Measurements from ENCODE around the gene CXCR6.

Gene CXCR6

GRCh38 chr3:45943207-45943846 is at the start of gene CXCR6:
CXCR6 (plus strand) TSS chr3:45943464; CDS start chr3:45946482, 3,018 bp downstream.
- peak in 1 of 2 donors; percentile 39 for DNase-seq (ENCODE audit: low read depth in 2 of 2)

DNA sequence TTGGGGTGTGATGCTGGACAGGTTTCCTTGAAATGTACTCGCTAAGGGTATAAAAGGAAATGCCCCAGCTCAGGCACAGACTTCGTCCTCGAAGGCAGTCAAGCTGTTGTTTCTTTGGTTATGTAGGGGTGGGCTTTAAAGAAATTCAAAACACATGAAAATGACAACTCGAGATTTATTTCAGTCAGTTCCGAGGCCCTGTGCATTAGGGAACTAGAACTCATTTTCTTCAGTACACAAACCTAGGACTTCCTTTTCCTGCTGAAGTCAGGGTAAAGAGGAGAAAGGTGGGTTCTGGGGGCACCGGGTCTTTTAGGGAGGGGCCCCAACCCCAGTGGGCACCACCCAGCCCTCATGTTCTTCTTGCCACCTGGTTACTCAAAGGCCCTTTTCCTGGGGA is 49.2 kb upstream of the CXCR6 start:
- DNase-seq (ENCODE audit: low read depth in 2 of 2): no peak

DNA sequence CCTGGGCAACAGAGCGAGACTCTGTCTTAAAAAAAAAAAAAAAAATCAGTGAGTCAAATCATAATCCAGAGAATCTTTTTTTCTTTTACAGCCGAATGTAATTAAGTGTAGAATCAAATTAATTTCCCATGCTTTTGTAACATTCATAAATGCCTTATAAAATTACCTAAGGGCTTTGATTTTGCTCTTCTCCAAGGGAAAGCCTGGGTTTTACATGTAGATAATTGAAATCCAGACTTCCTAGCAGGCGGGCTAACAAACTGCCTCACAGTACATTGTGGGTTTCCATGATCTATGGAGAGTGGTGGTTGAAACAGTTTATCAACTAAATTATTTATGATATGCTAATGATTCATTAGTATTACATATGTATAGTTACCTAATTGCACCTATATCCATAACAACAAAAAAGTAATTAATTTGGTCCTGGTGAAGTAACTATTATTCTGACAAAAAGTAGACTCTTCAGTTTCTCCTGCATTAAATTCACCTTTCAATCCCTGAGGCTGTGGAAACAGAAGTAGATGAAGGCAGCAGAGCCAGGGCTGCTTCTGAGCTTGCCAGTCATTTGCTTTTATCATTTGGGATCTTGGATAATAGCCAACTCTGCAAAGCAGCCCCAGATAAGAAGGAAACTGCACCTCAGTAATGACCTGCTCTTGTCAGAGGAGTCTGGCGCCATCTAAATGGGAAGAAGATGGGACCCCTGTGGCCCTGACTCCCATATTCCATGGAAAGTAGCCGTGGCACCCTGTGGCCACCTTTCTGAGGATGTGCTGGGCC is 47.4 kb upstream of the CXCR6 start:
- DNase-seq (ENCODE audit: low read depth in 2 of 2): no peak

- no peak for DNase-seq (ENCODE audit: low read depth in 2 of 2)
Observed at GRCh38 chr3:45896956-45897355, 46.3 kb upstream of the CXCR6 start.

DNA sequence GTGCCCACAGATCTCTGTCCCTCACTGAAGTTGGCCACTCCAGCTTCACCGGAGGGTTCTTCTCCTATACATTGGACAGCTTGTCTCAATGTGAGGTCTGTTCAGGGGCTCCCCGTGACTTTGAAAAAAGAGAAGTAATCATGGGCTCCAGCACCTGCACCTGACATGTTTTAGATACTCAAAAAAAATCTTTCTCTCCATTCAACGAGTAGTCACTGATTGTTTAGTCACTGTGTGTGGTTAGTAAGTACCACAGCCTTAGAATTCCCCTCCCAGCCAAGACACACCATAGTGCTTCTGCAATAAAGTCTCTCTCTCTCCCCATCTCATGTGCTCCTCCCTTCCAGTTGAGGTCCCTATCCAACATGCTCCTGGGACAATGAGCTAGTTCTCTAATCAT is 38.3 kb upstream of the CXCR6 start:
- DNase-seq (ENCODE audit: low read depth in 2 of 2): no peak

GRCh38 chr3:45905755-45906154 is 37.5 kb upstream of the CXCR6 start:
- DNase-seq (ENCODE audit: low read depth in 2 of 2): no peak

DNA sequence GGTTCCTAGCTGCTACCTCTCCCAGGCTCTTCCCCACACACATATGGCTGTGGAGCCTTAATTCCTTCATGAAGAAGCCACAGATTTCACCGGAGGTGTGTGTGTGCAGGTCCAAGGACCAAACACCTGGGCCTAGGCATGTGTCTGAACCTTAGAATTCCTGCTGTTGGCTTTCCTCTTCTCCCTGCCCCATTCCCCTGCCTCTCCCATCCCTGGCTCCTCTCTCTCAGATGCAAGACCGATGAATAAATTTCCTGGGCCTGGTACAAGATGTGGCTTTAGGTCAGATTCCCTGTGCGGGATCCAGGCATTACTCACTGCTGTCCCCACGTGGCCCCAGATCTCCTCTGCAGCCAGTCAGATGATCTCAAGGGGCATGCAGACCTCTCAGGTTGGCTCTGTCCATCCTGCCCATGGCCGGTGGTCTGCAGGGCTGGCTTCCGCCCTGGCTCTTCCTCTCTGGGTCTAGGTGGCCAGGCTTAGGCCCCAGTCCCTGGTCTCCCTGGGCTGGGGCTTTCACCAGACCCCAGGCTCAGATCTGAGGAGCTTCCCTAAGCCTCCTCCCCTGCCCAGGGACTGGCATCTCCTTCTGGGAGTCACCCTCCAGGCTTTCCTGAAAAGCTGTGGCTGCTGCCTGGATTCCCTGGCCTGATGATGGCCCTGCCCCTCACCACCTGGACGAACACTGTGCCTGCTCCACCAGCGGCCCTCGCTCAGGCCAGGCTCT is 36.4 kb upstream of the CXCR6 start:
- DNase-seq (ENCODE audit: low read depth in 2 of 2): no peak

GRCh38 chr3:45907769-45908705 is 35.2 kb upstream of the CXCR6 start:
- DNase-seq (ENCODE audit: low read depth in 2 of 2): no peak

DNA sequence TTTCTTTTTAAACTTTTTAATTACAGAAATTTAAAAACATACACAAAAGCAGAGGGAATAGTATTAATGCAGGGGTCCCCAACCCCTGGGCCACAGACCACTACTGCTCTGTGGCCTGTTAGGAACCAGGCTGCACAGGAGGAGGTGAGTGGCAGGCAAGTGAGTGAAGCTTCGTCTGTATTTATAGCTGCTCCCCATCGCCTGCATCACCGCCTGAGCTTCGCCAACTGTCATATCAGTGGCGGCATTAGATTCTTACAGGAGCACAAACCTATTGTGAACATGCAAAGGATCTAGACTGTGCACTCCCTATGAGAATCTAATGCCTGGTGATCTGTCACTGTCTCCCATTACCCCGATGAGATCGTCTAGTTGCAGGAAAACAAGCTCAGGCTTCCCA is 34.5 kb upstream of the CXCR6 start:
- DNase-seq (ENCODE audit: low read depth in 2 of 2): no peak

- DNase-seq (ENCODE audit: low read depth in 2 of 2): no peak
Observed at GRCh38 chr3:45909542-45909941, 33.7 kb upstream of the CXCR6 start.

- DNase-seq (ENCODE audit: low read depth in 2 of 2): no peak
Observed at GRCh38 chr3:45910892-45911291, 32.4 kb upstream of the CXCR6 start.

DNA sequence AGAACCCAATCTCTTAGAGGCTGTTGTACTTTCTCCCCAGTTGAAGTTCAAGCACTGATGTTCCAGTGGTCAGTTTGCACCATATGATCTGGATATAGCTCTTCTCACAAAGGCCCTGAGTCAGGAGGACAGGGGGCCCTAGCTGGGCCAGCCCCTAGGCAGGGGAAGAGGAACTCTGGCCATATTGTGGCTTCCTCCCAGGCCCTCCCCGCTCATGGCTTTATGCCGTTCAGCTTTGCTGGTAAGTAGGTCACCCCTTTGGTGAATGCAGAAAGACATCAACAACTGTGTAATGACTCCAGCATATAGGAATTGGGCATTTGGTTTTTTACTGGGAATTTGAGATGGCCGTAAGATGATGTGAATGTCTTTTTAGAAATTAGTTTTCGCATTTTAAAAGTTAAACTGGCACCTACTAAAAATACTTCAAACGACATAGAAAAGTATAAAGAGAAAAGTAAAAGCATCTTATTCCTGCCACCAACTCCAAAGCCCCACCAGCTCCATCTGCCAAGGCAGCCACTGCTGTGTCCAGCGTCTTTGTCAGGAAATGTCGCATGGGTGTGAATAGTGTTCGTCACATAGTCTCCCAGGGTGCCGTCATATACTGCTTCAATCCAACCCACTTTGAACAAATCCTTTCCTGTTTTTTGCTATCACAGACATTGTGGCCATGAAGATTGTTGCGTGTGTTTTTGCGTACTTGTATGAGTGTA is 31.6 kb upstream of the CXCR6 start:
- no peak for DNase-seq (ENCODE audit: low read depth in 2 of 2)

DNA sequence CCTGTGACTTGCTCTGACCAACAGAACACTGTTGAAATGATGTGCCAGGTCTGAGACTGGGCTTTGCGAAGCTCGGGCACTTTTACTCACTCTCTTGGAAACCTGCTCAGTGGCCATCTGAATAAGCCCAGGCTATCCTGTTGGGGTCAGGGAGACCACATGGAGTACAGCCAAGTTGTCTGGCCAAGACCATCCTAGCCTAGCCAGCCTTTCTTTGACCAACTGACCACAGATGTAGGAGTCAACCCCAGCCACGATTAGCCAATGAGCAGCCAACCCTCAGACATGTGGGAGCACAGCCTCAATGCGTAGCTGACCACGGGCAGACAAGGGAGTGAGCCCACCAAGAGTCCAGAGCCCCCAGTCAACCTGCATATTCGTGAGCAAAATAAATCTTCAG is 30.8 kb upstream of the CXCR6 start:
- DNase-seq (ENCODE audit: low read depth in 2 of 2): no peak

DNA sequence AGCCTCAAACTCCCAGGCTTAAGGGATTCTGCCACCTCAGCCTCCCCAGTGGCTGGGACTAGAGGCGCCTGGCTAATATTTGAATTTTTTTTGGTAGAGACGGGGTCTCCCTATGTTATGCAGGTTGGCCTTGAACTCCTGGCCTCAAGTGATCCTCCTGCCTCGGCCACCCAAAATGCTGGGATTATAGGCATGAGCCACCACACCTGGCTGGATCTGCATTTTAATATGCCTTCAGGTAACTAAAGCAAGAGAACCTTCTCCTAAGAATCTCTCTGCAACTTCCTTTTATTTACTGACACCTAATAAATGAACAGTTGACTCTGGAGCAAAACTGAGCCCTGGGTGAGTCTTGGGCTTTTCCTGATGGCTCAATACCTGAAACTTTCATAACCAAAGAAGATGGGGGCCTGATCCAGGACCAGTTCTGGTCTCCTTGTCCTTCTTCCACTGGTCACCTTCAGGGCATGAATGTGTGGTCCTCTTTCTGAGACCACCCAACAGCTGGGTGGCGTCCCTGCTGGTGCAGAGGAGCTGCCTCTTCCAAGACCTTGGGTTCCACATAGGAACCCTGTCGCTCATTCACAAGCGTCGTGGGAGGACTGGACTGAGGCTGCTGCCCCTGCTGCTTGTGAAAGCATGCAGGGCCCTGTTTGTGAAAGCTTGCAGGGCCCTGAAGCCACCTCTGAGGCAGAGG is 28.8 kb upstream of the CXCR6 start:
- DNase-seq (ENCODE audit: low read depth in 2 of 2): no peak

DNA sequence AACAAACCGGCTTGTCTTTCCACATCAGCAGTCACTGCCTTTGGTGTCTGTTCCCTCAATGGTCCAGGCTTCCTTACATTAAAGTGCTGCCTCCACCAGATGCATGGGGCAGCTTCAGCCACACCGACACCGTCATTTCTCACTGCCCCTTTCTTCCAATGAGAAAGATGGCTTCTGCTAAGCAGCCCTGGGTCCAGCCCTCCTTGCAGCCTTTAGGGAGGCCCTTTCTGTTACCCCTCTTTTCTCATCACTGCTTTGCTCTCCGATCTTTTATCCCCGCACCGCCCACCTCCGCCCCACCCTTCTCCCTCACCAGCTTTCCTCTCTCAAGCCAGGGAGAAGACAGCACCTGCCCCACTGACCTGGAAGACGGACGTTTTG is 28.2 kb upstream of the CXCR6 start:
- DNase-seq (ENCODE audit: low read depth in 2 of 2): no peak

DNA sequence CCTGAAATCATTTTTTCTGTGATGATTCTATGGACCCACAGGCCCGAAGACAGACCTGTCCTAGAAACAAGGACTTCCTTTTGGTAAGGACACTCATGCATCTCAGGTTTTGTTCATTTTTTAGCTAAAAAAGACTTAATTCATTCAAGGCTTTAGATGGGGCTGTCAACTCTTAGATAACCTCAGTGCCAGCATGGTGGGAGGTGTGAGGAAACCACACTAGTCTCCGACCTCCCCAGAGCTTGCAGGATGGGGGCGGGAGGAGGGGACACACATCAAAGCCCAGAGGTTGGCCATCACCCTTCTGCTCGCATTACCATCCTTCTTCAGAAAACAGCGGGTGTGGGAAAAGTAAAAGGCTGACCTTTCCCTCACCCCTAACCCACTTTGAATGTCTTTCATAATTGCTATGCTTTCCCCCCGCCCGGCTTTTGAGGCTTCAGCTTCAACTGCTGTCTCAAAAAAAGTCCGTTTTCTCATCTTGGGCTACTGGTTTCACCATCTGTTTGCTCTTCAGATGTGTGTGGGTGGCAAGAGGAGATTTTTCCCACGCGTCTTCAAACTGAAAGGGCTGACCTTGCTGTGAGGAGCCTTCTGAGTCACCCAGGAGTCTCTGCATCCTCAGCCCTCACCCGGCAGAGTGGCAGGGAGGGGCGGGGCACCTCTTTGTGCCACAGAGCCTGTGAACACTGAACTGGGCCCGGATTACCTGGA is 27.6 kb upstream of the CXCR6 start:
- peak; percentile 63 to 64 for DNase-seq (ENCODE audit: low read depth in 2 of 2)

GRCh38 chr3:45917146-45917898 is 25.9 kb upstream of the CXCR6 start:
- no peak for DNase-seq (ENCODE audit: low read depth in 2 of 2)

DNA sequence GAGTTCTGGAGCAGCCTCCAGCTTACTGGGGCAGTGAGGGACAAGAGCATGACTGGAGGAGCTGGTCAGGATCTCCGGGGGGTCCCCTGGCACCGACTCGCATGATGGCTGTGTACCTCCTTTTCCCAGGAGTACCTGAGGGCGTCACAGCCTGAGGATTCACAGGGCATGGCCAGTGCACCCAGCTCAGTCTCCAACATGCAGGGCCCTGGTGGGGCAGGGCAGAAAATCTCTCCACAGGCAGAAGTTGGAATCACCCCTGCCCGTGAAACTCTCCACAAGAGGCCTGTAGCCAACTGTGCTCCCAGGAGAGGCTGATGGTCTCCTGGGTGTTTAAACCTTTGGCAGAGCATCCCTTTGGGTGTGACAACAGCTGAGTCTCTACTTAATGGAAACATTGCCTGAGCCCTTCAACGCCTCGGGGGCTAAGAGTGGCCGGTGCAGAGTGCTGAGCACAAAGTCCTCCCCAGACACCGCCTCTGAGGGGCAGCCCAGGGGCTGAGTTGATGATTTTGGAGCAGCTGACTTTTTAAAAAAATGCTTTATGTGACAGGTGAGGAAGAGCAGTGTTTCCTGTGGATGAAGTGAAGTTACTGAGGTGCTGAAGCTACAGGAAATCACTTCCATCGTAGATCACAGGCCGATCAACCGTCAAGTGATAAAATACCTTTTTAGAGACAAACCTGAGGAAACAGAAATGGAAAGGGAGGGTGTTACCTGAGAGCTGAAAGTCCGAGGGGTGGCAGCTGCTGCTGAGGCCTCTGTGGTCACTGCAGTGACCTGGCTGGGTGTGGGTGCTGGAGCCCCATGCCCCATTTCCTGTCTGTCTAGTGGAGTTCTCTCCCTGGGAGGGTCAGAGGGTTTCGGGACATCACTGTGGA is 21.9 kb upstream of the CXCR6 start:
- no peak for DNase-seq (ENCODE audit: low read depth in 2 of 2)
